Measurements from ENCODE around the gene EPB41L1.

The EPB41L1 gene

DNA sequence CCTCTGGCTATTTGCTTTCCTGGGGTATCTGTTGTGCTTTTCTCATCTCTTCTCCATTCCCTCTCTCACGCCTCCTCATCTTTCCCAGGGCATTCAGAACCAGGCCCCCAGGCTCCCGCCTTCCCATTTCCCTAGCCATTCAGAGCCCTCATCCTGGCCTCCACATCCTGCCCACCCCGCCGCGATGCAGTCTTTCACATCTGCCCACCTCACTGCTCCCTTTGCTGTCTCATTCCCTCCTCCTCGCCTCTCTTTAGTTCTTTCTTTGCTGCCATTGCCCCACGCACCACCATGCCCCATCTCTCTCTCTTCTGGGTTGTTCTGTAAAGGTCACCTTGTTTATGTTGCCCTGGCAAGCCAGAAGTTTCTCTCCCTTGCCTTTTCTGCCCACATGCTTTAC, 71.1 kb downstream of the EPB41L1 start:
- DNase-seq (ENCODE audit: low read depth, low spot score) = no peak

- DNase-seq (ENCODE audit: low read depth, low spot score) = no peak
These were observed 74.2 kb downstream of the EPB41L1 start for GRCh38 chr20:36228770-36229169.

DNA sequence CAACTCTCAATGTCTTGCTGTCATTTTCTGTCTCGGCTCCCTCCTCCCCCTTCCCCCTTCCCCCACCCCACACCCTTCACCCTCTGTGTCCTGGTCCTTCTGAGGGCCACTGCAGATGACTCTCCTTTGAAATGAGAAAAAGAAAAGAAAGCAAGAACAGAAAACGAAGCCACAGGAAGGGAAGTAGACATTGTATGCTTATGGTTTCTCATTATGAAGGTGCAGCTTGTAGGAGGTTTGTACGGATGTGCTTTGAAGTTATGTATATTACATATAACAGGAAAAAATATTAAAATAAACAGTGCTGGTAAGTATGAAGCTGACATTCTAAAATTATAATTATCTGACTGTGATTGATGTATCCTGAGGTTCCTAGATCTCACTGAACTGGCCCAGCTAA, 75.5 kb downstream of the EPB41L1 start:
- DNase-seq (ENCODE audit: low read depth, low spot score) = no peak

DNA sequence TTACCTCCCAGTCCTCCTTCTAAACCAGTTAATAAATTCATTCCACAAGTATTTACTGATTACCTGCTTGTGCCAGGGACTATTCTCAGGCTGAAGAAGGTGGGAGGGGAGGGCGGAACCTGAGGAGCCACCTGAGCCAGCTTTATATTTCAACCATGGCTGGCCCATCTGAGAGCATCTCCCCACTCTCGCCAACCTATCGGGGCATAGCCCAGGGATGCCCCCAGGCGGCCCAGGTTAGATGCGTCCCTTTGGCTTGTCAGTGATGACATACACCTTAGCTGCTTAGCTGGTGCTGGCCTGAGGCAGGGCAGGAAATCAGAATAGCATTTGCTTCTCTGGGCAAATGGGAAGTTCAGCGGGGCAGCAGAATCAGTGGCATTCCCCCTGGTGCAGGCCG, 76.8 kb downstream of the EPB41L1 start:
- no peak for DNase-seq (ENCODE audit: low read depth, low spot score)

GRCh38 chr20:36234771-36235320, 80.3 kb downstream of the EPB41L1 start:
- DNase-seq (ENCODE audit: low read depth, low spot score) = no peak

- DNase-seq (ENCODE audit: low read depth, low spot score) = peak; percentile 33
These were observed 81.6 kb downstream of the EPB41L1 start, which contains the start of gene AAR2 for GRCh38 chr20:36235892-36236785. Gene AAR2, plus strand, starts transcription at chr20:36236478. Its CDS starts 3,391 bp downstream, at chr20:36239869.

- DNase-seq (ENCODE audit: low read depth, low spot score) = no peak
These were observed 82.2 kb downstream of the EPB41L1 start for GRCh38 chr20:36236786-36237121.

DNA sequence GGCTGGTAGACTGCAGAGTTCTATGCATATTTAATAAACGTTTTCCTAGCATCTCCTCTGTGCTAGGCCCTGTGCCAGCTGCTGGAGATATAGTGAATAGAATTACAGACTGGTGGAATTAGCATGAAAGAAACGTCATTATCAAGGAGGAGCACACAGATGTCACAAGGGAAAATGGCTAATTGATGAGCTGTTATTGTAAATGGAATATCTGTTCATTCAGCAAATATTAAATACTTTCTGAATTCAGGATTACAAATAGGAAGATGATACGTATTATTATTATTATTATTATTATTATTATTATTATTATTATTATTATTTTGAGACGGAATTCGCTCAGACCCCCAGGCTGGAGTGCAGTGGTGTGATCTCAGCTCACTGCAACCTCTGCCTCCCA, 82.9 kb downstream of the EPB41L1 start:
- no peak for DNase-seq (ENCODE audit: low read depth, low spot score)

DNA sequence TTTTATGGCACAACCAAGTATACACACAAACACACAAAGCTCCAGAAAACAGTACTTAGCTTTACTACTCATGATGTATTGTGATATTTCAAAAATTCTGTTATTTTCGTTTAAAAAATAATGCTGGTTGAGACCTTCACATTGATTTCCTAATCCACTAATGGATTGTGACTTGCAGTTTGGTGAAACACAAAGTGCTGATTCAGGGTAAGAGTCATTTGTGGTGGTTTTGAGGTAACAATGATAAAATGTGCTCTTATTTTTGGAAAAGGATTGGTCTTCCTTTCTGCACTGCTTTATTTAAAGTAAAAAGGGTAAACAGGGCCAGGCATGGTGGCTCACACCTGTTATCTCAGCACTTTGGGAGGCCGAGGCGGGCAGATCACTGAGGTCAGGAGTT, 83.6 kb downstream of the EPB41L1 start:
- DNase-seq (ENCODE audit: low read depth, low spot score) = no peak

DNA sequence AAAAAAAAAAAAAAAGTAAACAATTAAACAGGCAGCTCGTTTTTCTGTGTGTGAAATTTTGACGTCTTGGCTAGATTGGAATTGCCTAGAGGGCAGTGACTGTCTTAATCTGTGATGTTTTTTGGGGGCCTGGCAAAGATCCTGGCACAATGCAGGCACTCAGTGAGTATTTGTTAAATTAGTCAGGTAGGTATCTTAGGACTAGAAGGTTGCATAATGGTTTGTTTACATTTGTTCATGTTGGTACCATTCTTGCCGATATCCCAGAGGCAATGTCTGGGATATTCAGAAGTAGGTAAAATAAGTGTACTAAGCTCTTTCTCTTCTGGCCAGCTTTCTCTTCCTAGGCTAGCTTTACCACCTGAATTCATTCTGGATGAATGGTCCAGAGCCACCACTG, 84.2 kb downstream of the EPB41L1 start:
- DNase-seq (ENCODE audit: low read depth, low spot score) = no peak

DNA sequence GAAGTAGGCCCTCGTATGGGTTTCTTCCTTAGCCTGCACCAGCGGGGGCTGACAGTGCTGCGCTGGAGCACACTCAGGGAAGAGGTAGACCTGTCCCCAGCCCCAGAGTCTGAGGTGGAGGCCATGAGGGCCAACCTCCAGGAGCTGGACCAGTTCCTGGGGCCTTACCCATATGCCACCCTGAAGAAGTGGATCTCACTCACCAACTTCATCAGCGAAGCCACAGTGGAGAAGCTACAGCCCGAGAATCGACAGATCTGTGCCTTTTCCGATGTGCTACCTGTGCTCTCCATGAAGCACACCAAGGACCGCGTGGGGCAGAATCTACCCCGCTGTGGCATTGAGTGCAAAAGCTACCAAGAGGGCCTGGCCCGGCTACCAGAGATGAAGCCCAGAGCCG, 85.5 kb downstream of the EPB41L1 start:
- no peak for DNase-seq (ENCODE audit: low read depth, low spot score)

DNA sequence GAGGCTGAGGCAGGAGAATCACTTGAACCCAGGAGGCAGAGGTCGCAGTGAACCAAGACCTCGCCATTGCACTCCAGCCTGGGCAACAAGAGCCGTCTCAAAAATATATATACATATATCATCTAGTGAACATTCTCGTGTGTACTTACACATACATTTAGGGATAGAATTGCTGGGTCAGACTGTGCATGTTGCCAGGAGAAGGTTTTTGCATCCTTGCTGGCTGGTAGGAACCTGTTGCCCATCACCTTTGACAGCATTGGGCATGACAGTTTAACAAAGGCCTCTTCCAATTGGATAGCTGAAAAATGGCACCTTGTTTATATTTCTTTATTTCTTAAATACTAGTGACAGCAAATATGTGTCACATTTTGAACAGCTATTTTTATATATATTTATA, 87.1 kb downstream of the EPB41L1 start:
- no peak for DNase-seq (ENCODE audit: low read depth, low spot score)

- DNase-seq (ENCODE audit: low read depth, low spot score) = no peak
These were observed 89.2 kb downstream of the EPB41L1 start for GRCh38 chr20:36243726-36244125.

- no peak for DNase-seq (ENCODE audit: low read depth, low spot score)
These were observed 91.9 kb downstream of the EPB41L1 start for GRCh38 chr20:36246401-36246800.

- DNase-seq (ENCODE audit: low read depth, low spot score) = no peak
These were observed 94.3 kb downstream of the EPB41L1 start for GRCh38 chr20:36248836-36249235.

GRCh38 chr20:36249450-36249849, 94.9 kb downstream of the EPB41L1 start:
- DNase-seq (ENCODE audit: low read depth, low spot score) = no peak

DNA sequence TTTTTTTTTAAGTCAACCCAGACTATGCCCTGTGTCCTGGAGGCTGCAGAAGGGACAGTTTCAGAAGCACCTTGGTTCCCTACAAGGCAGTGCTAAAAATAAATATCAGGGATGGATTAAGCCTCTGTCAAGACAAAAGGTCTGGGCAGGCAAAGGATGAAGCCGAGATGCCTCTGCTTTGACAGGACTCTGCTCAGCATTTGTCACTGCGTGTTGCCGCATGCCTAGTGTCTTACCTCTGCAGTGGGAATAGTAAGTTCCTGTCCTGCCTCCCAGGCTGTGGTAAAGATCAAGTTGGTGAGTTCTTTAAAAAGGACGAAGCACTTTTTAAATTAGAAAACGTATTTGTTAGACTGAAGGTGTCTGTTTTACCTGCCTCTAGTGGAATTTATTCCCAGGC, 96.9 kb downstream of the EPB41L1 start:
- no peak for DNase-seq (ENCODE audit: low read depth, low spot score)

DNA sequence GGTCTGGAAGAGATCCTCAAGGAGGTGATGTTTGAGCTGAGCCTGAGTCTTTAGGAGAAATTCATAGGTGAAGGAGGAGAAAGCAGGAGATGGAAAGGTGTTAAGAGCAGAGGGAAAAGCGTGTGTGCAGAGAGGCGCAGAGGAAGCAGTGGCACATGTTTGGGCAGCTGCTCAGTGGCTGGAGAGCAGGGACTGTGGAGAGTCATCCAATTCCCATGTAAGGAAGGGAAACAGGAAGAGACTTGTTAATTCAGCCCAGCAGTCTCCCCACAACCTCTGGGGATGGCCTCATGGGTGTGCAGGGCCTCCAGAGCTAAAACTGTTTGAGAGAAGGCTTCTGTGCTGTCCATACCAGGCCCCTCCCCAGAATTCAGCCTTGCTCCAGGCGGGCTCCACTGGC, 98.0 kb downstream of the EPB41L1 start:
- DNase-seq (ENCODE audit: low read depth, low spot score) = no peak

- DNase-seq (ENCODE audit: low read depth, low spot score) = no peak
These were observed 98.5 kb downstream of the EPB41L1 start for GRCh38 chr20:36253036-36253435.

DNA sequence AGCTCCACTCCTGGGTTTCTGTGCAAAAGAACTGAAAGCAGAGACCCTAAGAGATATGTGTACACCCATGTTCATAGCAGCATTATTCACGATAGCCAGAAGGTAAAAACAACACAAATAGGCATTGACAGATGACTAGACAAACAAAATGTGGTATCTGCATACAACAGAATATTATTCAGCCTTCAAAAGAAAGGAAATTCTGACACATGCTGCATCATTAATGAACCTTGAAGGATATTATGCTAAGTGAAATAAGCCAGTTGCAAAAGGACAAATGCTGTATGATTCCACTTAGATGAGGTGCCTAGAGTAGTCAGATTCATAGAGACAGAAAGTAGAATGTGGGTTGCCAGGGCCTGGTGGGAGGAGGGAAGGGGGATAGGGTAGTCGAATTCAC, 99.5 kb downstream of the EPB41L1 start:
- no peak for DNase-seq (ENCODE audit: low read depth, low spot score)

GRCh38 chr20:36255445-36255844, 100.9 kb downstream of the EPB41L1 start:
- DNase-seq (ENCODE audit: low read depth, low spot score) = no peak

DNA sequence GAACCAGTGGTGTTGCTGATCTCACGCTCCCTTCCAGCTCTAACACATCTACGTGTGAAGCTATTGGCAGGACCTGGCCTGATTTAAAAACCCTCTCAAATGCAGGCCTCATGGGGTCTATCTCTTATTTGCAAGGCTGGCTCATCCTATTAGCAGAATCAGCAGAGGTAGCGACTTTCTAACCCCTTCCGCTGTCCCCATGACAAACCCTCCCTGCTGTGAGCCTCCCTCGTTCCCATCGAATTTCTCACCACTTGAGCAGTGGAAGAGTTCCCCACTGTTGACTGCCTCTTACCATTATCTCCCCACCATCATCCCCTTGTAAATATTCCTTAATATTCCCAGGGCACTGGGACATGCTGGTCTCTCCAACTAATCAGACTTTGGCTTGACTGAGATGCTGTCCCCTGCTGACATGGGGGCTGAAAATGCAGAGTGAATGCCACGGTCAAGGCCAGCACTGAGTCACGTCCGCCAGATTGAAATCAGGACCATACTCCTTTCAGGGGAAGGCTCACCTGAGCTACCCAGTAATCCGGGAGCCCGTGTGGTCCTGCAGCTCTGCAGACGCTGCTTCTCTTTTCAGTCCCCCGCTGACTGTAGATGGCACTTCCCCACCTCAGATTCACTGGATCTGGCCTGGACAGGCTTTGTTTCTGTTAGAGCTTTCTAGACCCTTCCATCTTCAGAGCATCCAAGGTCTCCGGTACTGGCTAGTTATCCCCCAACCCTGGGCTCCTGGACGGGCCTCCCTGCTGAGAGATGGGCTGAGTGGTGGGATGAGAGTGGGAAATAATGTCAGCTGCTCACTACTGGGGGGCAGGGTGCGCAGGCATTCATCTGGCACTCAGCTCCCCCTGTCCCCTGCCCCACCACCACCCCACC, 104.9 kb downstream of the EPB41L1 start:
- no peak for DNase-seq (ENCODE audit: low read depth, low spot score)

Data from brain pericyte (primary cell).